COLO668 (cell line): ENCODE data around the gene PRR22.

Experiments used
- DNase-seq: peaks from one replicate; lab custom pipeline; 2025; ENCODE audit not compliant: unreplicated experiment; lab: John Stamatoyannopoulos, UW

The PRR22 gene

DNA sequence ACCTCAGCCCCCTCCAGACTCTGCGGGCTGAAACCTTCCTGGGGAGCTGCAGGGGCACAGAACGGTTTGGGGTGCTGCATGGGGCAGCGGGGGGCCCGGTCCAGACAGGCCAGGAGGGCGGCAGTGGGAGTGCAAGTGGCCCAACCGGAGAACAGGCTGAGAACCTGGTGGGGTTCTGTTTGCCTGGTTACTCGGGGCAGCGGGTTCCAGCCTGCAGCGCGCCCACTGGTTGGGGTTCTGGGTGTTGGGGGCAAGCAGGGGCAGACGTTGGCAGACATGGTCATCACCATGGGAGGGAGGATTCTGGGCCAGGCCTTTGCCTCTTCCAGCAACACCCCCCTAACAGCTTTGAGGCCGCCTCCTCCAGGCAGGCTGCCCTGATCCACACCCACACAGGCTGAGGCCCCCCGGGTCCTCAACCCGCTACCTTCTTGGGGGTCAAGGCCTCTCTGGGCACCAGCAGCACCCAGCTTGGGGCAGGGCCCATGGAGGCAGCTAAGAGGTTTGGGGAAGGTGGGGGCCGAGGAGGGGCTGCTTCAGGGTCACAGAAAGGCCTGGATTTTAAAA lies at the start of gene PRR22:
Gene PRR22 (minus strand): TSS at position 166 of the 567 bp plus-strand sequence. CDS start 86 bp downstream, at position 80.
- DNase-seq: no peak

DNA sequence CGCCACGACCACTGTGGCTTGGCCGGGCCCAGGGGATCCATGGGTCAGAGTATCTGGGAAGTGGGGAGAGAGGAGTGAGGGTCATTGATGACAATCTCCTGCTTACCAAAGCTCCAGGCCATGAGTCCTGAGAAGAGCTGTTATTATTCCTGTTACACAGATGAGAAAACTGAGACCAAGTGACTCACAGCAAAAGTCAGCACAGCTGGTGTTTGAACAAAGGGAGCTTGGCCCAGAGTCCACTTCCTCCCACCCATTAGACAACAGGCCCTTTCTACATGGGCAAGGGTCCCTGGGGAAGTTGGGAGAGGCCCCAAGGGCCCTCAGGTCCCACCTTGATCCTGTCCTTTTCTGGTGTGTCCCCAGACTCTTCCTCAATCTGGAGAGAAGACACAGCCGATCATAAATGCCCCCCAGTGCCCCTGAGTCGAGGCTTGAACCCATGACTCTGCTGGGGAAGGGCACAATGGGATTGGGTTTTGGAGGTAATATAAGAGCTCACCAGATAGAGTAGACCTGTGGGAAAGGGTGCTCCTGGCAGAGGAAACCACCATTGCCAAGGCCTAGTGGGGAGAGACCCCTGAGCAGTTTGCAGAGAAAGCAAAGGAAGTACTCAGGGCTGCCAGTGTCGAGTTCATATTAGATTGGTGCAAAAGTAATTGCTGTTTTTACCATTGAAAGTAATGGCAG lies 48.1 kb upstream of the PRR22 start:
- no peak for DNase-seq

DNA sequence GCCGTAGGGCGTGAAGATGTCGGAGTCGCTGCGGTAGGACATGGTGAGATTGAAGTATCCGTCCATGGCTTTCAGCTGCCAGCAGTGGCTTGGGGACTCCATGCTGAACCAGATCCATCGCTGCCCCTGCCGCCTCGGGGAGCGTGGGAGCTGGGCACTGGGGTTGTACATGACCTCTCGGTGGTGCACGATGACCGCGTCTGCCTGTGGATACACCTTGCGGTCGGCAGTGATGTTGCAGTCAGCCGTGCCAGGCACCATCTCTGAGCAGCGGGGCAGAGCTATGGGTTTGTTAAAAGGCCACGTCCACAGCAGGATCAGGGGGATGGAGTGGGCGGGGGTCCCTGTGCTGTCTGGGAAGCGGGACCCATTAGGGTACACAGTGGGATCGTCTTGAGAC lies 47.5 kb upstream of the PRR22 start:
- DNase-seq: no peak

DNA sequence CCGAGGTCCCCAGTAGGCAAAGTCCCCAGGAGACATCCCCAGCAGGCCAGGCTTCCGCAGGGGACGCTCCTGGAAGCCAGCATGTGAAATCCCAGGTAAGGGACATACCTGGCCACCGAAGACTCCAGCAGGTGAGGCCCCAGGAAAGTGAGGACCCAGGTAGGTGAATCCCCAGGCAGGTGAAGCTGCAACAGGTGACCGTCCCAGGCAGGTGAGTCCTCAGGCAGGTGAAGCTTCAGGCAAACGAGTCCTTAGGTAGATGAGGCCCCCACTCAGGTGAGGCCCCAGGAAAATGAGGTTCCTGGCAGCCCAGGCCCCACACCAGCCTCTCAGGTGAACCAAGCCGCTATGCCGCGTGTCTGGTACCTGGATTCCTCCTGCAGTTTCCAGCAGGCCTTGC lies 46.6 kb upstream of the PRR22 start:
- no peak for DNase-seq

DNA sequence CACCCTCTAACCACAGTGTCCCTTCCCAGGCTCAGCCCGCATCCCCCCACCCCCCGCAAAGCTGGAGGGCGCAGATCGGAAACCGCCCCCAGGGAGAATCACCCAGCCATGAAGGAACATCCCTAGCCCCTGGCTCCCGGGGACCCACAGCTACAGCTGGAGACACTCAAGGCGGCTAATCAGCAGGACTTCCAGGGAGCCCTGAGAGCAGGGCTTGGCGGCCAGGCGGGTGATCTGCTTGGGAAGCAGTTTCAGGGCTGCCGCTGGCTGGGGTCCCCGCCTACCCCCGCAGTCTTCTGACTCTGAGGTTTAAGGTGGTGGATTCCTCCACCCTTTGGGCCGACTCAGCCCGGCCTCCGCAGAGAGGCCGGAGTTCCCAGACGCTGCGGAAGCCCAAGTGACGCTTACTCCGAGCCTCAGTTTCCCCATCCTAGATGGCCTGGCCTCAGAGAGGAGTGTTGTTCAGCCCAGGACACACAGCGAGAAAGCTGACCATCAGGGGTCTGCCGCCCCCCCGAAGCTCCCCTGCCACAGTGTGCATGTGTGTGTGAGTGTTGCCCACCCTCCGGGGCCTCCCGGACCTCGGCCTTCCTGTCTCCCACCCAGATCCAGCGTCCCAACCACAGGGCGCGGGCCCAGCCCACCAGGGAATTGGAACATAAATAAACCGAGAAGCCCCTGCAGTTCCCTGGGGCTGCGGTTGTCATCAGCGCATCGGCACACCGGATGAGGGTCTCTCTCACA lies 45.2 kb upstream of the PRR22 start:
- no peak for DNase-seq

DNA sequence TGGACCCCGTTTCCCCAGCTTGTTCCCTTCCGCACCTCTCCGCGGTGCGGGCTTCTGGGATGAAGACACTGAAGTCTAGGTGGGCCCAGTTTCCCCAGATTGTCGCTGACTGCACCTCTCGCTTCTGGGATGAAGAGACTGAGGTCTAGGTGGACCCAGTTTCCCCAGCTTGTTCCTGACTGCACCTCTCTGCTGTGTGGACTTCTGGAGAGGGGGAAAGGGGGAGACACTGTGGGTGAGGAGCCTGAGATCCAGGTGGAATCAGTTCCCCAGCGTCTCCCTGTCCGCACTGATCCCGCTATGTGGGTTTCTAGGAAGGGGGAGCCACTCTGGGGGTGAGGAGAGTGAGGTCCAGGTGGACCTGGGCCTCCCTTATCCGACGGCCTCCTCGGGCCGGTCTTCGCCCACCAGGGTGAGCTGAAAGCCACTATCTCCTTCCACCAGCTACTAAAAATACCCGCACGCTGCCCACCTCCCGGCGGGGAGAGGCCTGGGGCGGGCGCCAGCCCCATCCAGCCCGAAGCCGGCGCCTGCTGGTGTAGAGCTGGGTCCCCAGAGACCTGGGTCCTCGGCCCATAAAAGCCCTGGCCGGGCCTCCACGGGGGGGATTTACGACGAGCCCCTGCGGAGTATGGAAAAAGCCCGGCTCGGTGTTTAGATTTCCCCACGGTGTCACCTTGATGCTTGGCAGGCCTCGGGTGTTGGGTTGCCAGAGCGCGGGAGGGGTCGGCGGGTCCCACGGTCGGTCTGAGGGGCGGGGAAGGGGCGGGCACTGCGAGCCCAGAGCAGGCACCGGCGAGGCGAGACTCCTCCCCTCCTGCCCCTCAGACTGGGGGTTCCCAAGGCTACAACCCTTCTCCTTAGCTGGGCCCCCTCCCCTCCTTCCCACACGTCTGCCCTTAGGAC lies 44.4 kb upstream of the PRR22 start:
- DNase-seq: peak; percentile 69

DNA sequence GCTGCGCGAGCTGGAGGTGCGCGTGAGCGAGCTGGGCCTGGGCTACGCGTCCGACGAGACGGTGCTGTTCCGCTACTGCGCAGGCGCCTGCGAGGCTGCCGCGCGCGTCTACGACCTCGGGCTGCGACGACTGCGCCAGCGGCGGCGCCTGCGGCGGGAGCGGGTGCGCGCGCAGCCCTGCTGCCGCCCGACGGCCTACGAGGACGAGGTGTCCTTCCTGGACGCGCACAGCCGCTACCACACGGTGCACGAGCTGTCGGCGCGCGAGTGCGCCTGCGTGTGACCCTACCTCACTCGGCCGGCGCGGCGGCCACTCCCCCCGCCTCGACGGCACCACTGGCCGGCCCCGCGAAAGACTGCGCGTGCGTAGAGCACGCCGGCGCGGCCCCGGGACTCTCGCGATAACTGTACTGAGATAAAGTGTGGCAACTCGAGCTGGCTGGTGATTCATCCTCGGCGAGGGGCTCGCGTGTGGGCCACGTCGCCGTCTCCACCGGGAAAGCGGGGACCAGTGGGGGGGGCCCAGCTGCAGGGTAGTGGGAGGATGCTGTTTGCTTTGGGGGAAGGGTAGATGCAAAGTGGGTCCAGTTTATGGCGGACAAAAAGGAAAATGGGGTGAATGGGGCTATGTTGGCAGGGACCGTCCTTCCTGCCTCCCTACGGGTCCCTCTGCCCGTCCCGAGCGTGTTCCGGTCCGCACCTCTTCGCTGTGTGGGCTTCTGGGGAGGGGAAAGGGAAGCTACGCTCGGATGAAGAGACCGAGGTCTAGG lies 43.5 kb upstream of the PRR22 start:
- DNase-seq: peak; percentile 99

DNA sequence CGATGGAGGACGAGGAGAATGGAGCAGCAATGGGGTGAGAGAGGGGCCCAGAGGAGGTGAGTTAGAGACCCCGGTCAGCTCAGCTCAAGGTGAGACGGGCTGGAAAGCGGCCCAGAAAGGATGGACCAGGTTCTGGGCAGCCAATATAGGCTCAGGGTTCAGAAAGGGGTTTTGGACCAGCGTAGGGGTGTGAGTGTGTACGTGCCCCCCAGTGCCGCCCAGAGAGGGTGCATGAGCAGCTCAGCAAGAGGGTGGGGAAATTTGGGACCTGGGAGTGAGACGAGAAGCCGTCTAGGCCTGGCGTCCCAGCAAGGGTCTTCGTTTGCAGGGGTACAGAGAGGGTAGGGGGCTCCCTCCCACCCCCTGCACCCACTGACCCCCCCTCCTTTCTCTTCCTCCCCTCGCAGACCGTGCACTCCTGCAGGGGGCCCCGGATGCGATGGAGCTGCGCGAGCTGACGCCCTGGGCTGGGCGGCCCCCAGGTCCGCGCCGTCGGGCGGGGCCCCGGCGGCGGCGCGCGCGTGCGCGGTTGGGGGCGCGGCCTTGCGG lies 42.9 kb upstream of the PRR22 start:
- no peak for DNase-seq

DNA sequence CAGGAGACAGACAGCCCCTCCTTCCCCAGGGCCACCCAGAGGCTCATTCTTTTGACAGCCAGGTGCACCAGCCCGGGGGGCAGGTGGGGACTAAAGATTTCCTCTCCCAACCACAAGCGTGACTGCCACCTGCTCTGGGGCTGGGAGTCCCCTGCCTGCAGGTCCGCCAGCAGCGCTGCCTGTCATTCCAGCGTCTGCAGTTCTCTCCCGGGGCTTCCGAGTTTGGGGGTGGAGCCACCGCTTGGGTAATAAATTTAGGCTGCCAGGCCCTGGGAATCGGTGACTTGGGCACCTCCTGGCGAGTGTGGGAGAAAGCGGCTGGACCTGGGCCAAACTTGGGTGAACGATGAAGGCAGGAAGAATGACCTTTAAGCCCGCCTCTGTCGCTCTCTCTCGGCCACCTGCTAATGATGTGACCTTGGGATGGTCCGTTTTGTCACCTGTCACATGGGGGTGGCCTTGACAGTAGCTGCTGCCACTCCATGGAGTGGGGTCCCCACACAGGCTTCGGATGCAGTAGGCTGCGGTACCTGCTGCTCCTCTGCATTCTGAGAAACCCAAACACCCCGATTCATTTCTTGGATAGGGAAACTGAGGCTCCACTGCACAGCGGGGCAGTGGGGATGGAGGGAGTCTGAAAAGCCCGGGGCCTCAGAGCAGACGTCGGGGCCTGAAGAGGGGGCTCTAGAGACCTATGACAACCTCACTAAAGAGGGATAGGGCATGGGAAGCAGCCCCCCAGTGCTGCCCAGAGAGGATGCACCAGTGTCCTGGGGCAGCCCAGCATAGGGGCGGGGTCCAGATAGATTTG lies 42.2 kb upstream of the PRR22 start:
- peak; percentile 99 for DNase-seq

DNA sequence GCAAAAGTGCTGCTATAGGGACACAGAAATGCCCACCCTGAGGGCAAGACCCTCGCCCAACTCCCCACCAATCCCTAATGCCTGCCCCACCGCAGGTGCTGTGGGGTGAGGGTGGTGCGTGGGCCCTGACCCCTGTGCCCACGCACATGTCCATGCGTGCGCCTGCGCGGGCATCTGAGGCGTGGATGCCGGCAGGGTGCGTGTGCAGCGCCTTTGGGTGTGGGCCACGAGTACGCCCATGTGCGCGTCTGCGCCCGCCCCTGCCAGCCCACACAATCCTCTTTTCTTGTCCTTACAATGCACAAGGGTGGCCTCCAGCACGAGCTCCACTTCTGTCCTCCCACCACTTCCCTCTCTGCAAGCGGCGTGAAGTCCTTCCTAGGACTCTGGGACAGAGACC lies 40.6 kb upstream of the PRR22 start:
- no peak for DNase-seq

DNA sequence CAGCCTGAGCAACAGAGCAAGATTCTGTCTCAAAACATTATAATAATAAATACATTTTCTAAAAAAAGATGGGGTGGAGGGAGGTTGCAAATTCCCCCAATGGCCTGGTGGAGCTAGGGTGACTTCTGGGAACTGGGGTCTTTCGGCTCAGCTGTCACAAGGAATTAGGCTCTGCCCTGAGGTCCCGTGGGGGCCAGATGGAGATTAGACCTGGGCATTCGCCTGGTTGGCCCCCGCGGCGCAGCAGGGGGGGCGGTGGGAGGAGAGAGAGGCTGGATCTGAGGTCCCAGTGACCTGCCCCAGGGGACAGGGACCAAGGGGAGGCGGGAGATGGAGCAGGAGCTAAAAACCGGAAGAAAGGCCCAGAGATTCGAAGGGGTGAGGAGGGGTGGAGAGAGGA lies 40.2 kb upstream of the PRR22 start:
- DNase-seq: no peak

DNA sequence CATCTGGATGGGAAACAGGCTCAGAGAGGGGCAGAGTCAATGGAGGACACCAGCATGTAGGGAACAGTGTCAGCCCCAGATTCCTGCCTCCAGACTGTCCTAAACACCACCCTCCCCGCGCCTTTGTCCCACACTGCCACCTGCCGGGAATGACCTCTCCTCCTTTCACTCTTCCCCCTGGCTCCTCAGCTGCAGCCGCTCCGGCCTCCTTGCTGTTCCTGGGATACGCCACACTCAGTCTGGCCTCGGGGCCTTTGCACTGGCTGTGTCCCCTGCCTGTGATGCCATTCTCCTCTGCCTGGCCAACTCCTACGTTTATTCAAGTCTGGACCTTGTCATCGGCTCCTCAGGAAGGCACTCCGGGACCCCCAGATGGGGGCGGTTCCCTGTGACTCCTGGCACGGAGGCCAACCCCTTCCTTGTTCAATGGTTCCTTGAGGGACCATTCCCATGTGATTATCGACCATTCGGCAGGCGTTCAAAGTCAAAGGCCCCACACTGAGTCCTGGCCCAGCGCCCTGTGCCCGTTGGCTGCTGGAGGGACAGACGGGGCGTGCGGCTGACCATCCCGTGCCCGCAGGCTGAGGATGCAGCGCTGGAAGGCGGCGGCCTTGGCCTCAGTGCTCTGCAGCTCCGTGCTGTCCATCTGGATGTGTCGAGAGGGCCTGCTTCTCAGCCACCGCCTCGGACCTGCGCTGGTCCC lies 39.2 kb upstream of the PRR22 start:
- peak; percentile 59 for DNase-seq

DNA sequence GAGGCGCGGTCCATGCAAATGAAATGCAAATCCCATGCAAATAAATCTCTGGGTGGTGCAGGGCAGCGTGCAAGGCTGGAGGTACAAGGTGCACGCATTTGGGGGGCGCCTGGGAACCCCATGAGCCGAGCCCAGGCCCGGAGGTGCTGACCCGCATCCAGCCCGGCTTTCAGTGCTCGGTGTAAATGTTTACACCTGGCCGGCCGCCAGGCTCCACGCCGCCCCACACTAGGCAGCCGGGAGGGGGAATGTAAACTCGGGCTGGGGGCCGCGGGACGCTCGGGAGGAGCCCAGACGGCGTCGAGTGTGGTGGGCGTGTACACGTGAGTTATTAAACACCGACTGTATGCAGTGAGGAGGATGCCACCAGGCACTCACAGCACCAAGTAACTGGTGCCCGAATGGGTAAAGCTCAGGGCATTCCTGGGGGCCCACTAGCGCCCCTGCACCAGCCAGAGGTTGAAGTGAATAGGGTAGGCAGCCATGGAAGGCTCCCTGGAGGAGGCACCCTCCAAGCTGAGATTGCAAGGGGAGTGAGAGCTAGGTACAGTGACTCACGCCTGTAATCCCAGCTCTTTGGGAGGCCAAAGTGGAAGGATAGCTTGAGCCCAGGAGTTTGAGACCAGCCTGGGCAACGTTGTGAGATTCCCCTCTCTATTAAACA lies 37.8 kb upstream of the PRR22 start:
- peak; percentile 47 for DNase-seq

DNA sequence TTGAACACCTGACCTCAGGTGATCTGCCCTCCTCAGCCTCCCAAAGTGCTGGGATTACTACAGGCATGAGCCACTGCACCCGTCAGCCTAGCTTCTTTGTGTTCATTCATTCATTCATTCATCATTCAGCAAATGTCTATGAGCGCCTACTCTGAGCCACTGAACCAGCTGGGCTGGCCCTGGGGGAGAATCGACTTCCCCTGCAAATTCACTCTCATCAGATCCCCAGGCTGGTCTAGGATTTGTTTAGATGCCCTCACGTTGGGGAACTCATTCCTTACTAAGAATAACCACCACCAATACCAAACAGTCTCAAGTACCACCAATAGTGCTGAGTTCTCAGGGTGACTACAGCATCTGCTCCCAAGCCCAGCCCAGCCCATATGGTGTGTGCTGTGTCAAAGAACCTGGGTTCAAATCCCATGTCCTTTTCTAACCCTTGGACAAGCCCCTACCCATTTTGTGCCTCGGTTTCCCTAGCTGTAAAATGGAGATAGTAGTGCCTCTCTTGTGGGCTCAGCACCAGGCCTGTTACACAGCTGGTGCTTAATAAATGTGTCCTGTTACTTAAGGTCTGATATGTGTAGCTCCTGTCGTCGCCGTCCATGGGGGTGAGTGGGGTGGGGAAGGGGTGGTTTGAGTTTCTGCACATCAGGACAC lies 37.1 kb upstream of the PRR22 start:
- DNase-seq: no peak

DNA sequence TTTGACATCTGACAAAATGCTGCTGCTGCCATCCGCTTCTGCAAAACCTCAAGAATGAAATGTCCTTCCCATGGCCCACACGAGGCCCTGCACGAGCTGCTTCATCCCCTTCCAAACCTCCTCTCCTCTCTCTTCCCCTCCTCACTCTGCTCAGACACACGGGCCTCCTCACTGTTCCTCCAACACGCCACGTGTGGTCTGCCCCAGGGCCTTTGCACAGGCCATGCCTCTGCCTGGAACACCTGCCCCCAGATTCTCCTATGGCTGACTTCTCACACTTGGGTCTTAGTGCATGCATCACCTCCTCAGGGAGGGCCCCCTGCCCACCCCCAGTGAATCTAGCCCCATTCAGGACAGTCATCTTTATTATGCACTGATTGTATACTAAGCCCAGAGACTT lies 36.2 kb upstream of the PRR22 start:
- DNase-seq: no peak

DNA sequence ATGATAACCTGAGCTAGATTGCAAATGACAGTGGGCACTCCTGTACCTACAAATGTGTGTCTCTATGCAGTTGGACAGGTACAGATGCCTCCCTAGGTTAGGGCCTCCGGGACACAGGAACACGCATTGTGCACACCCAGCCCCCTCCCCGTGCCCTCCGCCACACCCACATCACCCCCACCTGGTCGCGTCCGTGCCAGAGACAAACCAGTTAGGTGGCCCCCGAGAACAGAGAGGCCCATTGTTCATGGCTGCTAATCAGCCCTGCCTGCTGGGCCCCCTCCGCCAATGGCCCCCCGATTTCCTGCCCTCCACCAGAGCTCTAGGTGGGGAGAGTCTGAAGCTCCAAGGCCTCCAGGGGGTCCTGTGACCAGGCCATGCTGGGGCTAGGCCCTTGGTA lies 34.0 kb upstream of the PRR22 start:
- DNase-seq: no peak

DNA sequence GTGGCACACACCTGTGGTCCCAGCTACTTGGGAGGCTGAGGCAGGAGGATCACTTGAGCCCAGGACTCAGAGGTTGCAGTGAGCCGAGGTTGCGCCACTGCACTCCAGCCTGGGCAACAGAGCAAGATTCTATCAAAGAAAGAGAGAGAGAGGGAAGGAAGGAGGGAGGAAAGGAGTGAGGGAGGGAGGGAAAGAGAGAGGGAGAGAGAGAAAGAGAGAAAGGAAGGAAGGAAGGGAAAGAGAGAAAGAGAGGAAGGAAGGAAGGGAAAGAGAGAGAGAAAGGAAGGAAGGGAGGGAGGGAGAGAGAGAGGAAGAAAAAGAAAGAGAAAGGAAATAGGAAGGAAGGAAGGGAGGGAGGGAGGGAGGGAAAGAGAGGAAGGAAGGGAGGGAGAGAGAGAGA lies 32.7 kb upstream of the PRR22 start:
- DNase-seq: no peak

DNA sequence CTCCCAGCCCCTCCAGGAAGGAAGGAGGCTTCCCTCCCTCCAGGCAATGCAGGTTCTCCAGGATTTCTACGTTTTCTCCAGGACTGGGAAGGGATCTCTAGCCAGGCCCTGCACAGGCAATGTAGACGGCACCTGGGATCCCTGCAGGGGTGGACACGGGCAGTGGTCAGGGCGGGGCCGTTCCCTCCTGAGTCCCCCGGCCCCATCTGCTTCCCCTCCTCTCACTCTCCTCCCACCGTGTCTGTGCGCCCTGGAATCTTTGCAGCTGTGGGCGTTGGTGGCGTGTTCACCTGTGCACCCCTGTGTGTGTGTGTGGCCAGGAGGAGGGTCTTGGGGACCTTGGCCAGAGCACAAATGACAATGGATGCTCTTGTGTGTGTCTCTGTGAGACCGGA lies 30.3 kb upstream of the PRR22 start:
- no peak for DNase-seq
